ENCODE data around the gene OR6A2.

OR6A2 gene

GRCh38 chr11:6778518-6778917, 21.0 kb downstream of the OR6A2 start:
- H3K36me3 ChIP-seq (ENCODE audit: low read length), result no peaks in the 10 kb centered on the region
- no peak overlapping the region for H2AFZ ChIP-seq (ENCODE audit: low read depth, low read length, severe bottlenecking)

GRCh38 chr11:6771926-6772893, 27.3 kb downstream of the OR6A2 start, which contains the start of gene OR2AG2:
Gene OR2AG2, minus strand, starts transcription at chr11:6771976. Its CDS starts 3,019 bp downstream, at chr11:6768957.
- Histone ChIP-seq H3K79me2 (ENCODE audit: insufficient read depth, low read length) (no peaks in the 10 kb centered on the region), H3K4me3 (ENCODE audit: insufficient read depth, low read length, poor library complexity, severe bottlenecking) (no peak within 1 kb of the TSS), H4K20me1 (ENCODE audit: low read depth, low read length) (0 out of 2 replicates have a peak, but pooled peaks cover 4% of the 10 kb centered on the region), H3K9me2 (replicated peaks; ENCODE audit: insufficient read depth, low read length) (no peaks in the 10 kb centered on the region), H3K36me3 (ENCODE audit: low read length) (no peaks in the 10 kb centered on the region), H3F3A (ENCODE audit: insufficient read depth) (no peaks in the 10 kb centered on the region), H3K9me3 (ENCODE audit: insufficient read depth, low read length) (no peaks in the 10 kb centered on the region), H3K27me3 (ENCODE audit: low read length) (no peaks in the 10 kb centered on the region), H3K9ac (ENCODE audit: low read length) (no peak within 1 kb of the TSS), H3K27ac (ENCODE audit: low read depth, low read length) (no peak within 1 kb of the TSS), H3K4me2 (ENCODE audit: low read depth, low read length, poor library complexity, severe bottlenecking) (no peak within 1 kb of the TSS), H2AFZ (ENCODE audit: low read depth, low read length, severe bottlenecking) (no peak within 1 kb of the TSS)
- TF ChIP-seq CTCF (IDR thresholded peaks at IDR 0.05; ENCODE audit: insufficient read depth, low read length, poor library complexity, severe bottlenecking) (no peak), EZH2phosphoT487 (conservative IDR thresholded peaks at IDR 0.05; ENCODE audit: low read length) (no peak)

More at GRCh38 chr11:6778518-6778917, 21.0 kb downstream of the OR6A2 start:
- no peak overlapping the region for H3K27ac ChIP-seq (ENCODE audit: low read depth, low read length)
- H4K20me1 ChIP-seq (ENCODE audit: low read depth, low read length), result 0 out of 2 replicates have a peak, but pooled peaks cover 4% of the 10 kb centered on the region
- H3K9ac ChIP-seq (ENCODE audit: low read length), result no peak overlapping the region
- H3K4me3 ChIP-seq (ENCODE audit: insufficient read depth, low read length, poor library complexity, severe bottlenecking), result no peak overlapping the region
- no peaks in the 10 kb centered on the region for H3K9me2 ChIP-seq (replicated peaks; ENCODE audit: insufficient read depth, low read length)
- H3K79me2 ChIP-seq (ENCODE audit: insufficient read depth, low read length), result no peaks in the 10 kb centered on the region
- no peaks in the 10 kb centered on the region for H3F3A ChIP-seq (ENCODE audit: insufficient read depth)
- no peaks in the 10 kb centered on the region; the same call in 1 of the 2 replicates for H3K27me3 ChIP-seq (ENCODE audit: low read length)
- no peaks in the 10 kb centered on the region for H3K9me3 ChIP-seq (ENCODE audit: insufficient read depth, low read length)
- no peak for TF ChIP-seq EZH2phosphoT487 (conservative IDR thresholded peaks at IDR 0.05; ENCODE audit: low read length)
- TF ChIP-seq CTCF (IDR thresholded peaks at IDR 0.05; ENCODE audit: insufficient read depth, low read length, poor library complexity, severe bottlenecking), result no peak
- no peak overlapping the region for H3K4me2 ChIP-seq (ENCODE audit: low read depth, low read length, poor library complexity, severe bottlenecking)

GRCh38 chr11:6757373-6757967, 42.0 kb downstream of the OR6A2 start:
- Histone ChIP-seq H3K4me2 (ENCODE audit: low read depth, low read length, poor library complexity, severe bottlenecking) (no peak overlapping the region), H4K20me1 (ENCODE audit: low read depth, low read length) (no peaks in the 10 kb centered on the region), H3K9me3 (ENCODE audit: insufficient read depth, low read length) (no peaks in the 10 kb centered on the region), H3K27ac (ENCODE audit: low read depth, low read length) (no peak overlapping the region), H3K4me3 (ENCODE audit: insufficient read depth, low read length, poor library complexity, severe bottlenecking) (no peak overlapping the region), H3K9ac (ENCODE audit: low read length) (no peak overlapping the region), H3K79me2 (ENCODE audit: insufficient read depth, low read length) (no peaks in the 10 kb centered on the region), H3K27me3 (ENCODE audit: low read length) (no peaks in the 10 kb centered on the region), H2AFZ (ENCODE audit: low read depth, low read length, severe bottlenecking) (no peak overlapping the region), H3K36me3 (ENCODE audit: low read length) (no peaks in the 10 kb centered on the region), H3K9me2 (replicated peaks; ENCODE audit: insufficient read depth, low read length) (no peaks in the 10 kb centered on the region), H3F3A (ENCODE audit: insufficient read depth) (no peaks in the 10 kb centered on the region)
- peak; percentile 50 for TF ChIP-seq CTCF (IDR thresholded peaks at IDR 0.05; ENCODE audit: insufficient read depth, low read length, poor library complexity, severe bottlenecking)
- no peak for TF ChIP-seq EZH2phosphoT487 (conservative IDR thresholded peaks at IDR 0.05; ENCODE audit: low read length)

Measured in SU-DHL-6 (cell line).